Measurements from ENCODE around the gene MYO5A.
"Not testable (repeated sequence)": the region's sequence is repeated elsewhere in the genome, so short reads cannot be mapped to it uniquely, and the experiment has no call there.

GRCh38 chr15:52489430-52489829, 39.2 kb downstream of the MYO5A start:
- not testable (repeated sequence) for TF ChIP-seq POLR2A (IDR thresholded peaks at IDR 0.05; ENCODE audit: low read depth); CTCF (IDR thresholded peaks at IDR 0.05); POLR2AphosphoS5 (IDR thresholded peaks at IDR 0.05); EP300 (IDR thresholded peaks at IDR 0.05)
